Smooth muscle cell (in vitro differentiated cells): ENCODE data around the gene ARHGAP11A. TPM values are rescaled to one million over a fixed set of nuclear protein-coding genes. Genes with fewer than 3 reads are reported as not detected.

Experiments
- DNase-seq: peaks from one replicate; lab custom pipeline; 2025; ENCODE audit not compliant: unreplicated experiment; lab: John Stamatoyannopoulos, UW
- H2AFZ ChIP-seq: fragments of 200-600 bp; sonication (generic); 2 replicates; pipeline ENCODE4 v1.6.0; 2016; ENCODE audit warnings: antibody characterized with exemption, low read depth, mild to moderate bottlenecking
- H3F3A ChIP-seq: fragments of 200-600 bp; sonication (generic); 2 replicates; pipeline ENCODE4 v1.6.0; 2017; ENCODE audit warnings: antibody characterized with exemption, low read depth
- H3K27ac ChIP-seq: fragments of 200-600 bp; sonication (generic); 2 replicates; pipeline ENCODE4 v1.5.1; 2016; ENCODE audit warnings: low read depth, mild to moderate bottlenecking
- H3K27me3 ChIP-seq: fragments of 200-600 bp; sonication (generic); 2 replicates; pipeline ENCODE4 v1.6.1; 2016; ENCODE audit warnings: low read depth, mild to moderate bottlenecking
- H3K36me3 ChIP-seq: fragments of 200-600 bp; sonication (generic); 2 replicates; pipeline ENCODE4 v1.5.1; 2016; ENCODE audit warnings: low read depth
- H3K4me1 ChIP-seq: fragments of 200-600 bp; sonication (generic); 2 replicates; pipeline ENCODE4 v1.5.1; 2016; ENCODE audit warnings: low read depth
- H3K4me2 ChIP-seq: fragments of 200-600 bp; sonication (generic); 2 replicates; pipeline ENCODE4 v1.6.0; 2016; ENCODE audit warnings: mild to moderate bottlenecking
- H3K4me3 ChIP-seq: fragments of 200-600 bp; sonication (generic); 2 replicates; pipeline ENCODE4 v1.5.1; 2016; ENCODE audit warnings: mild to moderate bottlenecking
- H3K79me2 ChIP-seq: fragments of 200-600 bp; sonication (generic); 2 replicates; pipeline ENCODE4 v1.6.0; 2016; ENCODE audit warnings: low read depth, mild to moderate bottlenecking
- H3K9ac ChIP-seq: fragments of 200-600 bp; sonication (generic); 2 replicates; pipeline ENCODE4 v1.6.0; 2016; ENCODE audit warnings: low read depth
- H3K9me3 ChIP-seq: fragments of 200-600 bp; sonication (generic); replicated peaks from 2 replicates; pipeline ENCODE4 v1.5.1; 2016; ENCODE audit warnings: low read depth
- H4K20me1 ChIP-seq: fragments of 200-600 bp; sonication (generic); 2 replicates; pipeline ENCODE4 v1.6.0; 2016; ENCODE audit warnings: low read depth
- WGBS: methylation state at CpG from one replicate; pipeline ENCODE4 v1.1.7; 2016; ENCODE audit warnings: low lambda C conversion rate; 5-methylcytosine and 5-hydroxymethylcytosine counted together
- polyA plus RNA-seq: library from polyadenylated mRNA; unstranded; fragments of >200 nt; fragmentation: Nextera tagmentation; extraction: Ambion mirVana; gene quantifications from 2 replicates; pipeline ENCODE4 v1.2.1, GENCODE V29; 2016
- total RNA-seq: library from RNA; depleted of rRNA; stranded (reverse); fragments of >200 nt; gene quantifications from 2 replicates; pipeline ENCODE4 v1.2.3, GENCODE V29; 2014
- TF ChIP-seq, protein P1 (sequence below): fragments of 200-600 bp; sonication (generic); IDR thresholded peaks from 2 replicates; pipeline ENCODE4 v1.5.1; 2017; ENCODE audit warnings: borderline replicate concordance, mild to moderate bottlenecking, antibody characterized with exemption; ENCODE audit not compliant: insufficient read depth, poor library complexity, severe bottlenecking

ARHGAP11A gene
- total and polyA plus RNA-seq, 2 experiments from 2014 or later: 7.8 to 9.1 TPM

- H3K27me3 ChIP-seq: no peaks in the 10 kb centered on the region
- no peak overlapping the region for H2AFZ ChIP-seq
- H3K36me3 ChIP-seq: no peaks in the 10 kb centered on the region
- no peaks in the 10 kb centered on the region for H3K9me3 ChIP-seq
- H3K27ac ChIP-seq: no peak overlapping the region
- no peak overlapping the region for H3K4me2 ChIP-seq
- TF ChIP-seq, protein P1, sequence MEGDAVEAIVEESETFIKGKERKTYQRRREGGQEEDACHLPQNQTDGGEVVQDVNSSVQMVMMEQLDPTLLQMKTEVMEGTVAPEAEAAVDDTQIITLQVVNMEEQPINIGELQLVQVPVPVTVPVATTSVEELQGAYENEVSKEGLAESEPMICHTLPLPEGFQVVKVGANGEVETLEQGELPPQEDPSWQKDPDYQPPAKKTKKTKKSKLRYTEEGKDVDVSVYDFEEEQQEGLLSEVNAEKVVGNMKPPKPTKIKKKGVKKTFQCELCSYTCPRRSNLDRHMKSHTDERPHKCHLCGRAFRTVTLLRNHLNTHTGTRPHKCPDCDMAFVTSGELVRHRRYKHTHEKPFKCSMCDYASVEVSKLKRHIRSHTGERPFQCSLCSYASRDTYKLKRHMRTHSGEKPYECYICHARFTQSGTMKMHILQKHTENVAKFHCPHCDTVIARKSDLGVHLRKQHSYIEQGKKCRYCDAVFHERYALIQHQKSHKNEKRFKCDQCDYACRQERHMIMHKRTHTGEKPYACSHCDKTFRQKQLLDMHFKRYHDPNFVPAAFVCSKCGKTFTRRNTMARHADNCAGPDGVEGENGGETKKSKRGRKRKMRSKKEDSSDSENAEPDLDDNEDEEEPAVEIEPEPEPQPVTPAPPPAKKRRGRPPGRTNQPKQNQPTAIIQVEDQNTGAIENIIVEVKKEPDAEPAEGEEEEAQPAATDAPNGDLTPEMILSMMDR: no peak
- H4K20me1 ChIP-seq: no peaks in the 10 kb centered on the region
- peaks cover 13% of the 10 kb centered on the region for H3K4me1 ChIP-seq
- H3K79me2 ChIP-seq: no peaks in the 10 kb centered on the region
- WGBS: 94% methylated on average over 29 of the region's 29 CpGs
- no peak for DNase-seq
- no peaks in the 10 kb centered on the region for H3F3A ChIP-seq
- no peak overlapping the region for H3K9ac ChIP-seq
- no peak overlapping the region for H3K4me3 ChIP-seq
Observed at GRCh38 chr15:32671339-32672325, 56.3 kb downstream of the ARHGAP11A start.

GRCh38 chr15:32674681-32675080, 59.4 kb downstream of the ARHGAP11A start:
- TF ChIP-seq, protein P1: no peak
- Histone ChIP-seq H3K4me2 (no peak overlapping the region), H3K79me2 (no peaks in the 10 kb centered on the region), H3K4me3 (no peak overlapping the region), H4K20me1 (no peaks in the 10 kb centered on the region), H3K27ac (no peak overlapping the region), H3K9ac (no peak overlapping the region), H2AFZ (no peak overlapping the region), H3K4me1 (peaks cover 18% of the 10 kb centered on the region), H3F3A (no peaks in the 10 kb centered on the region), H3K36me3 (no peaks in the 10 kb centered on the region), H3K9me3 (no peaks in the 10 kb centered on the region), H3K27me3 (no peaks in the 10 kb centered on the region)
- DNase-seq: no peak
- WGBS: 95% methylated on average over 2 of the region's 2 CpGs

DNA sequence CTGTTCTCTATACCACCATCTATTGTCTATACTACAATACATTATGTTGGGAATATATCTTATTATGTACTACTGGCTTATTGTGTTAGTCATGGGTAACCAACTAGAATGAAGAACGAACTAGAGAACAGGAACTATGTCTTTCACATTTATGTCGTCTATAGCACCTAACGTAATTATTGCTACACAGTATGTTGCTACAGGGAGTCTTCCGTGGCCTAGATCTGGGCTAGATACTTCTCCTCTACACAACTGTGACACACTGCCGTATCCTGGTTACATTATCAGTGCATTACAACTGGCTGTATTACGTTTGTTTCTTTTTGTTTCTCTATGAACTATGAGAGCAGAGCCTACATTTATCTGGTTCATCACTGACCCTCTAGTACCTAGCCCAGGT, 60.2 kb downstream of the ARHGAP11A start:
- Histone ChIP-seq H3K9ac (no peak overlapping the region), H3K4me2 (no peak overlapping the region), H3K4me1 (peaks cover 10% of the 10 kb centered on the region), H3K27me3 (no peaks in the 10 kb centered on the region), H3F3A (no peaks in the 10 kb centered on the region), H3K79me2 (no peaks in the 10 kb centered on the region), H3K9me3 (no peaks in the 10 kb centered on the region), H2AFZ (no peak overlapping the region), H3K4me3 (no peak overlapping the region), H4K20me1 (no peaks in the 10 kb centered on the region), H3K36me3 (no peaks in the 10 kb centered on the region), H3K27ac (no peak overlapping the region)
- DNase-seq: no peak
- 78% methylated on average over 6 of the region's 6 CpGs for WGBS
- TF ChIP-seq, protein P1: no peak
